Activated CD4-positive, CD25-positive, alpha-beta regulatory T cell treated with anti-CD3 and anti-CD28 coated beads, Interleukin-2, amount 50 U/mL, for 16 hours (primary cell): ENCODE measurements around the gene EVI2A.
A peak's percentile ranks its signal among the peaks of the same experiment; 100 is the strongest.
"Not testable (repeated sequence)": the region's sequence is repeated elsewhere in the genome, so short reads cannot be mapped to it uniquely, and the experiment has no call there.

ENCODE experiments used
- DNase-seq: peaks from one replicate; pipeline ENCODE4 v3.0.0-alpha.2; 2020; ENCODE audit warnings: low read depth, low spot score

EVI2A gene

DNA sequence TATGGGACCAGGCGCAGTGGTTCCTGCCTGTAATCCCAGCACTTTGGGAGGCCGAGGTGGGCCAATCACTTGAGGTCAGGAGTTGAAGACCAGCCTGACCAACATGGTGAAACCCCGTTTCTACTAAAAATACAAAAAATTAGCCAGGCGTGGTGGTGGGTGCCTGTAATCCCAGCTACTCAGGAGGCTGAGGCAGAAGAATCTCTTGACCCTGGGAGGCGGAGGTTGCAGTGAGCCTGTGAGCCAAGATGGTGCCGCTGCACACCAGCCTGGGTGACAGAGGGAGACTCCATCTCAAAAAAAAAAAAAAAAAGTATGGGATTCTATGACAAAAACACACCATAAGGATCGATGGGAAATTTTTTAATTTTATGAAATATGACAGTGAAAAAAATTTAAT lies 9.2 kb downstream of the EVI2A start:
- not testable (repeated sequence) for DNase-seq

DNA sequence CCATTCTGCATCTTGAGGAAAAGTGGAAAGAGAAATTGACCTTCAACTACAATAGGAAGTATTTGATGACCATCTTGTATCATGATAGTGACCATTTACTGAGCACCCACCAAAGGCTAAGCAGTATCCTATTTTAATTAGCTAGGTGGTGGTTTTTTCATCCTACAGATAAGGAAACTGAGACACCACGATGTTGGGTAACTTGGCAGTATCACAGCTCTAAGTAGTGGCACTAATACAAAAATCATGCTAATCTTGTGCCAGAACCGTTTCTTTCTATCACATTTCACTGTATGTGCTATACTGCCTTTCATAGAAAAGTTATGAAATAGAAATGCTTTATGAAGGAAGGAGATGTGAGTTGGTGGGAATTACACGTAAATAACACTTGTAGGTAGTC lies 9.9 kb downstream of the EVI2A start:
- no peak for DNase-seq

DNA sequence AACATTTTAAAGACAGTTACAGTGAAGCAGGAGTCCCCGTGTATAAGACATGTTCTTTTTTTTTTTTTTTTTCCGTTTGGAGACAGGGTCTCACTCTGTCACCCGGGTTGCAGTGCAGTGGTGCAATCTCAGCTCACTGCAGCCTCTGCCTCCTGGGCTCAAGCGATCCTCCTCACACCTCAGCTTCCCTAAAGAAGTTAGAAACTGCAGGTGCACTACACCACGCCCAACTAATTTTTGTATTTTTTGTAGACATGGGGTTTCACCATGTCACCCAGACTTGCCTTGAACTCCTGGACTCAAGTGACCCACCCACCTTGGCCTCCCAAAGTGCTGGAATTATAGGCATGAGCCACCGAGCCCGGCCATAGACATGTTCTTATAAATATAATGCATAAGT lies 10.5 kb downstream of the EVI2A start:
- no peak for DNase-seq

DNA sequence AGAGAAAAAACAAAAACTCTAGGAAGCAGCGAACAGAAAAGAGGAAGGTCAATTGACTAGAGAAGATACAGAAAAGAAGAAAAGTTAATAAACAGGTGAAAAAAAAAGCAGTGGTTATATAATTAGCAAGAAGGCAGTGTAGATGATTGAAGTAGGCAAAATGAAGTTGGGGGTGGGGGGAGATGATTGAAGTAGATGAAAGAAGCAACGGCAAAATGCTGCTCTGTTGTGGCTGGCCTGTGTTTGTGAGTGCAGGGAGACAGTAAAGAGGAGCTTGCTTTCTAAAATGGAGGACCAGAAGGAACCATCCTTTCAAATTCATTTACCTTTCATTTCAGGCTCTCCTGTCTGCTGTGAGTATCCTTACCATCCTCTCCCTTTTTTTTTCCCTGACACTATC lies 11.2 kb downstream of the EVI2A start:
- DNase-seq, result peak; percentile 35

DNA sequence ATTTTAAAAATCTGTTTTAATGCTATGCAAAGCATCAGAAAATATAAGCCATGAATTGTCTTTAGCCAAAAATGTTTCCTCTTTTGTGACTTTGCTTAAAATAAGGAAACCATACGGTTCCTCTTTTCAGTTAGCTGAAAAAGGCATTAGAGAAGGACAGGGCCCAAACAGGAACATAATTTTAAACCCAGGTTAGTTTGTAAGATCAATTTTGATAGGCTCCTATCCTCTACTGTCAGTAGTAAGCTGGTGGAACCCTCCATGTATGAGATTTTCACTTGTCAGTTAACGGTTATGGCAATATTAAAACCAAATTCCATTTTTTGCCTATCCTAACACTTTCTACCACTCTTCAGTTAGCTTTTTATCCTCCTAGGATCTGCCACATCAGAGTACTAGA lies 11.9 kb downstream of the EVI2A start:
- DNase-seq, result no peak

DNA sequence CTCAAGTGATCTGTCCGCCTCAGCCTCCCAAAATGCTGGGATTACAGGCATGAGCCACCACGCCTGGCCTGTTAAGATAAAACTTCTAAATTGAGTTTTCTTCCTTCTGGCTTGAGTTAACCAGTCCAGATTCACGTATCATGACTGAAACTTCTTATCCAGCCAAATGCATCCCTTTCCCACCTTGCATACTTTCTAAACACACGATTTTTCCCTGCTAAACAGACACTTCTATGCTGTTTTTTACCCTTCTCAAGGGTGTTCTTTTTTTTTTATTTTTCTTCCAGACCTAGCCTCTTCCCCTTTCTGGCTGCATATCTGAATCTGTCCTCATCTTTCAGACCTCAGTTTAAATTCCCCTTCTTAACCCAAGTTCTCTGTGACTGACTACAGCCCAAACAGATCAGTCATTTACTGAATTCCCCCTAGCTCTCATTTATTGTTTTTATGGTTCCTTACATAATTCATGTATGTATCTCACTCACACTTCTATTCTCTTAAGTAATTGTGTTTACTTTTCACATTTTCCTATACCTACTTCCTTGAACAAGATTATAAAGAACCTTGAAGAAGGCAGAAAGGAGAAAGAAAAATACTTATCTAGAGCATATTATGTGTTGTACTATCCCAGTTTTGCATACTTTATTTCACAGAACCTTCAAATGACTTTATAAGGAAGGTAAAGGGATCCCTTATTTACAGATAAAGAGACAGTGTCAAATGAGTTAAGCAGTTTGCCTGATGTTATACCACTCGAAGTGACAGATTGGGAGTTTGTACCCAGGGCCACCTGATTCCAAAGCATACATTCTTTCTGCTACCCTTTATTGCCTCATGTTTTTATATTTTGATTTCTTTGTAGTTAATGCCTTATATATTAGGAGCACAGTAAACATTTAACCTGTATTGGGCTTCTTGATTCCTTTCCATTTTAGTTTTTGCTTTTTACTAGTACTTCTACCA lies 12.8 kb downstream of the EVI2A start:
- no peak for DNase-seq

DNA sequence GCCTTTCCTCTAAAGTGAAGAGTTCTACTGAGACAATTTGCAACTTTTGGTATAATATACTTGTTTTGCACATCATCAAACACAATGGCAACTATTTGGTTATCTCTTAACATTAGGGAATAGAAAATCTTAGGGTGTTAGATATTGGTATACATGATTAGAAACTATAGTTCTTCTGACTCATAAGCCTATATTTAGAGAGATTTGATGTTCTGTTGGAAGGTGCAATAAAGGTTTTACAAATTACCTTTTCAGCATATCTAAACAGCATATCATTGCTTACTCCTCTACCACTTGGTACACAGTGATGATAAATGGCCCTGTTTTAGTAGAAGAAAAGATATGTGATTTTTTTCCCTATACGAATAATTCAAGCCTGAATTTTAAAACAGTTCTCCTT lies 13.8 kb downstream of the EVI2A start:
- DNase-seq, result no peak

DNA sequence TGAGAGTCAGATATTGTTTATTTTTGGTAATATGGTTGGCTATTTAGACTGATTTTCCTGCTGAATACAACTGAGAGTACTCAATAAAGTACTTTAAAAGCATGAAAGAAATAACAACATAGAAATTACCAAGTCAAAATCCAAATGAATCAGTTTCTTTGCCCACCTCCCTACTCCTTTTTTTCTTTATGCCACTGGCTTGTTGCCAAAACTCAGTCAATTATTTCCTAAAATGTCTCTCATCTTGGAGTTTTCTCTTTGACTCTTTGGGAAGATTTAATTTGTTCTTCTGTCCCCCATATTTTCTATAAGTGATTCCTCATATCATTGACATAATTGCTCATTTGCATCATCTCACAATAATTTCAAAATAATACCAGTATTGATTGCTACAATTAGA lies 21.8 kb downstream of the EVI2A start:
- no peak for DNase-seq

DNA sequence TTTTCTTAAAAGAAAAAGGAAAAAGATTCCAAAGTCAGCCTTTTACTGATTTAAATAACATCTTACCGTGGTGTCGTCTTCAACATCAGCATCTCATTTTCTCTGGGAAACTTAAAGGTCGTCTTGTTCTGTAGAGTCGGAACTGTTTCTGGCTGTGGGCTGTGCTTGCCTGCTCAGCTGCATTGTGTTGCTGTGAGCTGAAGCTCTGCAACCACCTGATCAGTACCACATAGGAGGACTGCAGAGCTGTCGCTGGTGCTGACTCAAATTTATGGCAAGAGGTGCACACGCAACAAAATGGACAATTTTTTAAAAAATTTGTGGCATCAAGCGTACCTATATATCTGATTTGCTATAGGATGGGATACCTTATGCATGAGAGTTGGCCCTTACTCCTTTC lies 24.3 kb downstream of the EVI2A start, which contains the start of gene OMG:
TSS of gene OMG (minus strand) at position 150 of the 400 bp plus-strand sequence. CDS start 908 bp downstream, outside the sequence.
- no peak for DNase-seq

DNA sequence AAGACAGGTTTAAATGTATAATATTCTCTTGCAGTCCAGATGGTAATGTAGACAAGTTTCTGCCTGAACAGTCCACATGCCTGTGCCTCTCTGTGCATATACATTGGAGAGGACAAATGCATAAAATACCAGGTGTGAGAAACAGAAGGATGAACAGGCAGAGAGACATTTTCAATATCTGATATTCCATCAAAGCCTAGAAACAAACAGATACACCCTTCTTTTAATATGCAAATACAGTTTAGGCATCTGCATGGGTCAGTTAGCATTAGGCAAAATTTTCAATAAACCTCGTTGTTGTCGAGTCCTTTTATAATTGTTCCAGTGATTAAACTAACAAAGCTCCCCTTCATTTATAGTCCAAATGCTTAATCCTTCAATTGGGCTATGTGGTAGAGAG lies 25.3 kb downstream of the EVI2A start:
- DNase-seq, result no peak

DNA sequence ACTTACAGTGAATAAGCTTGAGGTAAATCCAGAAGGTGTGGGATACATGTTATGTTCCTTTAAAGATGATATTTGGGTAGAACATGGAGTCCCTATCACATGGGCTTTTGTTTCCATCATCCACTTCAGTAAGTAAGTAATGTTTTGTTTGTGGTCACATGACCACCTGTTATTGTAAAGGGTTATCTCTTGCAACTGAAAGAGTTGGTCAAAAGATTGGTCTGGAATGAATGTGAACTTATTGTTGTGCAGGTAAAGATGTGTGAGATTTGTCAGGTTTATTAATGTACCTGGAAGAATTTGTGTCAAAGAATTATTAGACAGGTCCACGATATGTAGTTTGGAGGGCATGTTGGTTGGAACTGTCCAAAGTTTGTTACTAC lies 25.9 kb downstream of the EVI2A start:
- DNase-seq, result no peak

DNA sequence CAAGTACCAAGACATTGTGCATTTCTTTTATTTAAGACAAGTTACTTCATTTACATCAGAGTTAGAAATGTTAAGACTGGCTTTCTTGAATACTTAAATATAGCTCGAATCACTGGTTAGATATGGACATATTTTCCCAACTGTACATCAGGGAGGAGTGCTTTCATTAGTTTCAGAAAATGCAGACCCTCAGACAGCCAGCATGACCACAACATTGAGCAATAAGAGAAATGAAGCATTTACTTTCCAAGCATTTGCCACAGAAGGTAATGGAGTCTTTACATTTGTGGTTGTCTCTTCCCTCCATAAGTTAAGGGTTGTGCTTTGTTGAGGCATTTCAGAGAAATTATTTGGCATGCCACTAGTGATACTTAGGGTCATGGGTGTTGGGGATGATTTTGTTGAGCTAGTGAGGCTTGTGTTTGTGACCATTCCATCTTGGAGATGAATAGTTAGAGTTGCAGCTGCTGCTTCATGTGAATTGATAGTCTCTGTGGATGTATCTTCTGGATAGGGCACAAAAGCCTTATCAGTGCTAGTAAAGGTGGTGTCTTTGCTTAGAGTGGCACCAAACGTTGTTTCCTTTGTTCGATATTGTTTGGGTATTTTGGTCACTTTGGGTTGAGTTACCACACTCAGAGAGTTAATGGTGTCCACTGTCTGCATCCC lies 26.5 kb downstream of the EVI2A start:
- DNase-seq, result no peak

DNA sequence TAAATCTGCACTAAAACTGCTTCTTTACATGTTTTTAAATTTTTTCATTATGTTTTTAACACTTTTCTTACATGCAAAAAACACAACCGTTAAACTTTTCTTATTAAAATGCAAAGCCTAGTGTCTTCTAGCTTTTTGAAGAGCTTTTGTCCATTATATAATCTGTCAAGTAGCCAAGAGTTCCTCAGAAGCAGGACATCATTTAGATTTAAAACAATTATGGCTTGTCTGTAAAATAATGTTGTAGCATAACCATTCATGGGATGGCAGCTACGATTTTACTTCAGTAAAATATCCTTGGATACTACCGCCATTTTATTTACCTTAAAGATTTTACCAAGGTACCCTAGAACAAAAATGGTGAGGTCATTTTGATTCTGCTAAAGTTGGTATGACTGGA lies 27.2 kb downstream of the EVI2A start:
- DNase-seq, result no peak

DNA sequence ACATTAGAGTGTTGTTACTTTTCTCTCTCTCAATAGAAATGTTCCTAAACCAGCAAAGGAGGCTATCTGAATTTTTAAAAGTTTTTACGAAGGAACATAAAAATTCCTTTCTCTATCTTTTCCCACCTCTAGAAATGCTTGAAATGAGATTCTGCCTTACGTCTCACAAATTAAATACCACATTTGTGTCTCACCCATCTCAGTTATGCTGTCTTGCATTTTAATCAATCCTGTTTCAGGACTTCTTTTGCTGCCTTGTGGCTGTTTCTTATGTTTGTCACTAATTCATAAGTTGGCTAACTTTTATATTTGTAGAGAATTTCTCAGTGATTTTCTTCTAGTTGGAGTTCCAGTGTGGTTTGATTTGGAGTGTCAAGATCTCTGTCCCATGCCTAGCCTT lies 27.8 kb downstream of the EVI2A start:
- no peak for DNase-seq

DNA sequence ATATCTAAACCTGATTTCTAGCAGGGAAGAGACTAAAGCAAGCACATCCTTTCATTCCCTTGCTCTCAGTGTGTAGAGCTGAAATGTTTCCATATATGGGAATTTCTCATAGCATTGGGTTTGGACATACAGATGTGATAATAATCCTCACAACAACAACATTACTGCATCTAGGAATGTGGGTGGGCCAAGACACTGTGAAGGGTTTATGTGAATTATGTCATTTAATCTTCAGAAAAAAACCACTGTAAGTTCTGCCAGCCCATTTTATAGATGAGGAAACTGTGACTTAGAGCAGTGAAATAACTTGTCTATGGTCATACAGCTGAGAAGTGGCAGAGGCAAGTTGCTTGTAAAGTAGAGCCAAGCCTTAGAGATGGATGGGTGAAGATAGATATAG lies 29.6 kb downstream of the EVI2A start:
- DNase-seq, result no peak

DNA sequence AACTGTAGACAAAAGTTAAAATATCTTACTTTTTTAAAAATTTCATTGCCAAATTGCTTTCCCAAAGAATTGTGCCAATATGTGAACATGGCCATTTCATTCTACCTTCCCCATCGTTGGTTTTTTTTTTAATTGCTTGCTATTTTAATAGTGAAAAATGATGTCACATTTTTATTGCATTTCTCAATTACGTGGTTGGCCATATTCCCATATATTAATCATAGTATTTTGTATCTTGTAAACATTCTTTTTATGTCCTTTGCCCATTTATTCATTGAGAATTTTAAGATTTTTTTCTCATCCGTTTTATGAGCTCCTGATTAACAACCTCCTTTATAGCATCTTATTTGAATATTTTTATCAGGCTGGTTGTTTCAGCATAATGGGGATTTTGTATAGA lies 31.6 kb downstream of the EVI2A start:
- no peak for DNase-seq

DNA sequence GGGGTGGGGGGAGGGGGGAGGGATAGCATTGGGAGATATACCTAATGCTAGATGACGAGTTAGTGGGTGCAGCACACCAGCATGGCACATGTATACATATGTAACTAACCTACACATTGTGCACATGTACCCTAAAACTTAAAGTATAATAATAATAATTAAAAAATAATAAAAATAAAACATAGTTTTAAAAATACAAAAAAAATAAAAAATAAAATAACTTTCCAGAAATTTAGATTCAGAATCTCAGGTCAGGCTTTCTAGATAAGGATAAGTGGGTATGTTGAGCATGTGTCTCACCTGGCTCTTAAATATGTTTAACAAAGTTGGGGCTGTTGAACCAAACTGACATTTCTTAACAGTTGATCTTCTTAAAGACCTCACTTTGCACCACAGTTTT lies 33.5 kb downstream of the EVI2A start:
- DNase-seq, result not testable (repeated sequence)

DNA sequence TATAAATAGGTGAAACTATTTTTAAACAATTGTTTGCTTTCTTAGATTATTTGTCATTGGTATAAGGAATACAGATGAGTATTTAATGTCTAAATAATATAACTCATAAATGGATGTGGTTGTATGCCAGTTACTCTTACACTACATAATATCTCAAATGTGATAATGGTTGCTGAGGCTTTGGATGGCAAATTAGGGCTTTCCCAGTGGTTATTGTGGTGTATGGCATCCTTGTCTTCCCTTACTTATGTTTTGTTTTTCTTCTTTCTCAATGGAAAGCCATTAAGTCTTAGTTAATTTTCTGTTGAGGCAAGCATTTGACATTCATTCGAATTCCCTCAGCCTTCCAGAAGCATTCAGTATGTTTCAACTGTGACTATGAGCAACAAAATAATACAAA lies 34.8 kb downstream of the EVI2A start:
- no peak for DNase-seq

DNA sequence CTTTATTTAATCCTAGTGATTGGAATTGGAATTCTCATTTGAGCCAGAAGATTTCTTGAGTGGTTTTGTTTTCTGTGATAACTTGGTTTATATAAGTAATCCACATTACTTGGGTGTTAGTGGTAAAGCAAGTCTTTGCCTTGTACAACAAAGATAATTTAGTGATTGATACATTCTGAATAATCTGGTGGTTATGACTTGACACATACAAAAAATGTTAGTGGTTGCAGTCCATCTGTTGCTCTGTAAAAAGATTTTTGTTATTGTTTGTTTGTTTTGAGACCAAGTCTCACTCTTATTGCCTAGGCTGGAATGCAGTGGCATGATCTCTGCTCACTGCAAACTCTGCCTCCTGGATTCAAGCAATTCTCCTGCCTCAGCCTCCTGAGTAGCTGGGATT lies 37.6 kb downstream of the EVI2A start:
- DNase-seq, result no peak

DNA sequence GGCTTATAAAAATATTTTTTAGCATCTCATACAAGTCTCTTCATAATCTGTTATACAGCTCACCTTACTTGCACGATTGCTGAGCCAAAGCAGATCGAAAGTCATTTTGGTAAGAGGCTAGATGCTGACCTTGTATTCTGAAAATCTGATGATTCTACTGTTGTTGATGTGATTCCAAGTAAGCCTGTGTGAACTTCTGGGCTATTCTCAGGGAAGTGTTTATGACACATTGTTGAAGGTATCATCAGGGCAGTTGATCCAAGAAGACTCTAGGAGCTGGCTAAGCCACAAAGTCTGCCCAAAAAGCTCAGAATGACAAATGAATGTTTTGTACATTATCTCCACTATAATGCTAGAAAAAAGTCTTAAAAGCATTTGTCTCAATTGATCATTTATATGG lies 40.4 kb downstream of the EVI2A start:
- no peak for DNase-seq

DNA sequence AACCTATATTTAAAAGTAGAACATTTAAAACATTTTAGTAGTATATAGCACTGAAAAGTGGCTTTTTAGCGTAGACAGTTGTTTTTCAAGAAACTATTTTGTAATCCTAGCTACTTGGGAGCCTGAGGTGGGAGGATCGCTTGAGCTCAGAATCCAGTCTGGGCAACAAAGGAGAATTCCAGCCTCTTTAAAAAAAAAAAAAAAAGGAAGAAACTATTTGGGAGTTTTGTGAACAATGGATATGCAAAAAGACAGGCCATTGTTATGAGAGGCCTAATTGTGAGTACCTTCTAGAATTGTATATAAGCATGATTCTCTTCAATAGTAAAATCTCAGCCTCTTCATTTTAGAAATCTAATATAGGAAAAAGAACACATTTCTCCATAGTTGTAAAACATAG lies 42.0 kb downstream of the EVI2A start:
- DNase-seq, result no peak

DNA sequence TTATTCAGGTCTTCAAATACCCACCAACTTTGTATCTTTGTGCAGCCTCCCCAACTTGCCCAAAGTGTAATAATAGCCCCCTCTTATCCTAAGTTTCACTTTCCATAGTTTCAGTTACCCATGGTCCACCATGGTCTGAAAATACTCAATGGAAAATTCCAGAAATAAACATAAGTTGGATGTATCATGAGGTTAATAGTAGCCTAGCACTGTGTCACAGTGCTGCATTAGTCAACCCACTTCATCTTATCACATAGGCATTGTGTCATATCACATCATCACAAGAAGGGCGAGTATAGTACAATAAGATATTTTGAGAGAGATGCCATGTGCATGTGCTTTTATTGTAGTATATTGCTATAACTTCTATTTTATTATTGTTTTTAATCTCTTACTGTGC lies 46.3 kb downstream of the EVI2A start:
- DNase-seq, result no peak

DNA sequence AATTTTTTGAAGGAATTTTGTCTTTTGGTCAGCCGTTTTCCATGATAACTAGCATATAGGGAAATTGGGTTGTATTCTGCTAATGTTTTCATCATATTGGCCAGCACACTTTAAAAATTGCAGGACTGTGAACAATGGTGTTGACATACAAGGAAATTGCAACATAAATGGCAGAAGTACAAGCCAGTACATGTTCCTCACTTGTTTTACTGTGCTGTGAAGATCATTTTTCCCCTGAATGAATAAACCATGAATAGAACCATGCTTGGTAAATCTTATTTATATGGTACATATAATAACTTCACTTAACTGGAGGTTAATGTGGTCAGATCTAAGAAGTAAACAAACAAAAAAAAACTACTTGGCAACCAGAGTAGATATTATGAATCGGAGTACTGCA lies 47.2 kb downstream of the EVI2A start:
- DNase-seq, result no peak
